BJ (cell line): ENCODE results near the gene MBTPS1. TPM values are rescaled to one million over a fixed set of nuclear protein-coding genes. Genes with fewer than 3 reads are reported as not detected.

Source experiments
- CTCF ChIA-PET: fragments of 350-600 bp; formaldehyde crosslinking; extraction: SDS; loops from one replicate; lab custom pipeline; 2021; ENCODE audit warnings: antibody characterized with exemption, inconsistent platforms; lab: Yijun Ruan, JAX
- POLR2A ChIA-PET: fragments of 300-600 bp; sonication (Branson Sonifier 250); formaldehyde crosslinking; extraction: SDS; loops from one replicate; lab custom pipeline; 2021; ENCODE audit warnings: antibody characterized with exemption; lab: Charles Lee
- DNase-seq: peaks from one replicate; pipeline ENCODE4 v3.0.0-alpha.2; 2011; ENCODE audit warnings: low read depth
- H3K27me3 ChIP-seq: 2 replicates; pipeline ENCODE4 v1.6.0; 2011; ENCODE audit warnings: low read length; ENCODE audit not compliant: control insufficient read depth, insufficient read depth
- H3K36me3 ChIP-seq: 2 replicates; pipeline ENCODE4 v1.5.1; 2011; ENCODE audit warnings: low read length; ENCODE audit not compliant: control insufficient read depth, insufficient read depth
- H3K4me3 ChIP-seq: 2 replicates; pipeline ENCODE4 v1.5.1; 2011; ENCODE audit warnings: low read depth, mild to moderate bottlenecking, control low read depth, low read length
- polyA plus RNA-seq: library from polyadenylated mRNA; depleted of rRNA; stranded (reverse); fragments of >200 nt; gene quantifications from 2 replicates; pipeline ENCODE4 v1.2.3, GENCODE V29; 2011
- TF ChIP-seq, protein P1 (sequence below): IDR thresholded peaks from 2 replicates; pipeline ENCODE4 v1.5.1; 2011; ENCODE audit warnings: low read depth, mild to moderate bottlenecking, control low read depth, inconsistent platforms, low read length, moderate library complexity; ENCODE audit not compliant: insufficient read depth

MBTPS1 gene
- polyA plus RNA-seq, 1 experiment = 72.6 TPM

DNA sequence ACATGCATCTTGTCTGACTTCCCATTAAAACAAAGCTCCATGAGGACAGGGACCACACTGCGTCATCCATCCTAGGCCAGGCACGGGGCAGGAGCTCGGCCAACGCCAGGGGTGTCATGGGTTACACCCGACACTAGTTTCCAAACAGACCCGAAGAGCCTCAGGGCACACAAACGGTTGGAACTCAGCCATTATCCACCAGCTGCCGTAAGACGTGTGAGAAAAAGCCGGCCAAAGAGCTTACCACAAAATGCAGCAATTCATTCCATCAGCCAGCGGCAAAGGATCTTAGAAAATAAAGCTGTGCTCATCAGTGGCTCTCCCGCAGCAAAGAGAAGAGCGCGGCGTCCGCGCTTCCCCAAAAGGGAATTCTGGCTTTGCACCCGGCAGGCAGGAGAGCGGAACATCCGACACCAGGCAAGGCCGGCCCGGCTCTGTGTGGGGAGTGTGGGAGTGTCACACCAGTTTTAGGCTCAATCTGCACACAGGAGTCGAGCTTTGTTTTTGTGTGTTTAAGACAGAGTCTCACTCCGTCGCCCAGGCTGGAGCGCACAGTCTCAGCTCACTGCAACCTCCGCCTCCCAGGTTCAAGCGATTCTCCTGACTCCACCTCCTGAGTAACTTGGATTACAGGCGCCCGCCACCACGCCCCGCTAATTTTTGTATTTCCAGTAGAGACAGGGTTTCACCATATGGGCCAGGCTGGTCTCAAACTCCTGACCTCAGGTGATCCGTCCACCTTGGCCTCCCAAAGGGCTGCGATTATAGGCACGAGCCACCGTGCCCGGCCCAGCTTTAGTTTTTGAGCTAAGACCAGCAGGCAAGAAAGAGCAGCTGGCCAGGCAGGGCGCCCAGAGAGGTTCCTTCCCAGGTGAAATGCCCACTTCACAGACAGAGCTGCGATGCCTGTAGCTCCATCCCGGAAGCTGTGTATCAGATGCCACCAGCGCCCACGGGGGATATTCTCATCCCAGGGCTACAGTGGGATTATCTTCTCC lies 75.6 kb downstream of the MBTPS1 start:
- POLR2A ChIA-PET = no interaction called here
- peaks cover 35% of the 10 kb centered on the region for H3K27me3 ChIP-seq
- TF ChIP-seq, protein P1, sequence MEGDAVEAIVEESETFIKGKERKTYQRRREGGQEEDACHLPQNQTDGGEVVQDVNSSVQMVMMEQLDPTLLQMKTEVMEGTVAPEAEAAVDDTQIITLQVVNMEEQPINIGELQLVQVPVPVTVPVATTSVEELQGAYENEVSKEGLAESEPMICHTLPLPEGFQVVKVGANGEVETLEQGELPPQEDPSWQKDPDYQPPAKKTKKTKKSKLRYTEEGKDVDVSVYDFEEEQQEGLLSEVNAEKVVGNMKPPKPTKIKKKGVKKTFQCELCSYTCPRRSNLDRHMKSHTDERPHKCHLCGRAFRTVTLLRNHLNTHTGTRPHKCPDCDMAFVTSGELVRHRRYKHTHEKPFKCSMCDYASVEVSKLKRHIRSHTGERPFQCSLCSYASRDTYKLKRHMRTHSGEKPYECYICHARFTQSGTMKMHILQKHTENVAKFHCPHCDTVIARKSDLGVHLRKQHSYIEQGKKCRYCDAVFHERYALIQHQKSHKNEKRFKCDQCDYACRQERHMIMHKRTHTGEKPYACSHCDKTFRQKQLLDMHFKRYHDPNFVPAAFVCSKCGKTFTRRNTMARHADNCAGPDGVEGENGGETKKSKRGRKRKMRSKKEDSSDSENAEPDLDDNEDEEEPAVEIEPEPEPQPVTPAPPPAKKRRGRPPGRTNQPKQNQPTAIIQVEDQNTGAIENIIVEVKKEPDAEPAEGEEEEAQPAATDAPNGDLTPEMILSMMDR = no peak
- CTCF ChIA-PET = interaction anchor here (1.4 to 6.6 kb wide), 6 partner anchors 14 to 88 kb away, joined by 4 to 34 read pairs (median 6); partner anchors contain the start of gene OSGIN1
- no peak overlapping the region for H3K4me3 ChIP-seq
- no peaks in the 10 kb centered on the region for H3K36me3 ChIP-seq
- DNase-seq = peak; percentile 45

DNA sequence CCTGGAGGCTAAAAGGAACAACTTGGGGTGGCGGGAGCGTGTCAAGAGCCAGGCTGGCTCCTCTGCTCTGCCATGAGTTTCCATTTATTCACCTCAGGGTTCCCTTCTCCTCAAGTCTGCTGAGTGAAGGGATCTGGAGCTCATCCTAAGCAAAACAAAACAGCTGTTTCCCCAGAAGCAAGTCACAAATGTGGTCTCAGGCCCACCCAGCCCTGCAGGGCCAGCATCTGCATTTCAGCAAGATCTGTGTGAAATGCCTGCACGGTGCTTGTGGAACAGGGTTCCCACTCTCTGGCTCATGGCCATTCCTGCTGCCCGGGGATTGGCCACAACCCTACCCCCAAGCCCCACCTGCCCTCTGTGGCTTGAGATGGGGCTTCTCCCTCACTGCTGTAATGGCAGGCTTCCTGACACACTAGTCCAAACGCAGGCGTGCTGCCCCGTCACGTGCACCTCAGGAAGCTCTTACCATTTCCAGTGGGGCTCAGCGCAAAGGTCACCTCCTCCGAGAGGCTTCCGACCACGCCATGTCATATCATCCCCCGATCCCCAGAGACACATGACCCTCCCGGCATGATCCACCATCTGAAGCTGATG lies 76.4 kb downstream of the MBTPS1 start:
- CTCF ChIA-PET = interaction anchor here (1.4 to 6.6 kb wide), 7 partner anchors 15 to 87 kb away, joined by 3 to 34 read pairs (median 6); partner anchors contain the start of gene OSGIN1
- POLR2A ChIA-PET = no interaction called here
- peaks cover 35% of the 10 kb centered on the region for H3K27me3 ChIP-seq
- H3K4me3 ChIP-seq = no peak overlapping the region
- DNase-seq = no peak
- H3K36me3 ChIP-seq = no peaks in the 10 kb centered on the region
- TF ChIP-seq, protein P1 = no peak

DNA sequence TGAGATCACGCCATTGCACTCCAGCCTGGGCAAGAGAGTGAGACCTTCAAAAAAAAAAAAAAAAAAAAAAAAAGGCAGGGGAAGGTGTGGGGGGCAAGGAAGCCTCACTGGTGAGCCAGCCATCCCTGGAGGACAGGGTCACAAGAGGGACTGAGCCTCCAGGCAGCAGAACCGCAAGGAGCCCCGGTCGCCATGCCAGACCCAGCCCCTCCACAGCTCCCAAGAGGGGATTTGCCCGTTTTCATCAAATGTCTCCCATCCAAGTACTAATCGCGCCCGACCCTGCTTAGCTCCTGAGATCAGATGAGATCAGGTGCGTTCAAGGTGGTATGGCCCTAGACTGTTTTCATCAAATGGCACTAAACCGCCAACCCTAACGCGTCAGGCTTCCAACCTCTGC lies 77.0 kb downstream of the MBTPS1 start:
- CTCF ChIA-PET = interaction anchor here (1.5 to 6.6 kb wide), 3 partner anchors 18 to 83 kb away, joined by 3 to 34 read pairs (median 10); no protein-coding TSS in a partner anchor
- DNase-seq = no peak
- TF ChIP-seq, protein P1 = no peak
- POLR2A ChIA-PET = no interaction called here
- no peaks in the 10 kb centered on the region for H3K36me3 ChIP-seq
- H3K4me3 ChIP-seq = no peak overlapping the region
- H3K27me3 ChIP-seq = peaks cover 35% of the 10 kb centered on the region

DNA sequence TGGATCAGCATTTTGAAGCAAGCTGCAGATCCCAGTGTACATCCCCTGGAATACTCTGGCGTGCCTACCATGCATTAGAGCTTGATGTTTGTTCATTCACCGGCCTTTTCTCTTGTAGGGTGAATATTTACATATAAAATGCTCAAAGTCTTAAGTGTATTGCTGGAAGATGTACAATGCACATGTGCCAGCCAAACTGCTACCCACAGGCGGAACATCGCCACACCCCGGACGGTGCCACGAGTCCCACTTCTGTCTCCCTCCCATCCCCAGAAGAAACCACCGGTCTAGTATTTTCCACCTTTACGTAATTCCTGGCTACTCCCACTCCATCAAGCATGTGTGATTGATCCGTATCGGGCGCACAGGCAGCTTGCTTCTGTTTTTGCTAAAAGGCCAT lies 78.3 kb downstream of the MBTPS1 start:
- TF ChIP-seq, protein P1 = no peak
- CTCF ChIA-PET = interaction anchor here (6.6 kb wide), 1 partner anchor 81 kb away, joined by 34 read pairs; no protein-coding TSS in a partner anchor
- Histone ChIP-seq H3K27me3 (peaks cover 38% of the 10 kb centered on the region), H3K4me3 (no peak overlapping the region), H3K36me3 (no peaks in the 10 kb centered on the region)
- DNase-seq = no peak
- POLR2A ChIA-PET = no interaction called here

DNA sequence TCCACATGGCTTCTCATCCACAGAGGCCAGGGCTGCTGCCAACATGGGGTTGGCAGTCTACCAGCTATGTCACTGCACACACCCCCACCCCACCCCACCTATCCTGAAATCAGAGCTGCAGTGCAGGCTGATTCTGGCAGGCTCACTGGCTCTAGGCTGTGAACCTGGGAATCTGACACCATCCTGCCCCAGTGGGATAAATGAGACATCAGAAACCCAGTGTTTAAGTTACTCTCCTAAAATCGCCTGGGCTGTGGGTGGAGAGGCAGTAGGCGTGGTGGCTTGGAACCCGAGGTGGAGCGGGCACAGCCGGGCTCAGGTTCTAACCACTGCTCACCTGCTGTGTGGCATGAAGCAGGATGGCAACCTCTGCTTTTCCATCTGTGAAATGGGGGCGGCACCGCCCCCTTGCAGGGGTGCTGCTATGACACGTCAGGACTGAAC lies 79.7 kb downstream of the MBTPS1 start:
- ChIA-PET POLR2A (no interaction called here), CTCF (interaction anchor here (0.7 kb wide), 1 partner anchor 80 kb away, joined by 3 read pairs; no protein-coding TSS in a partner anchor)
- DNase-seq = no peak
- Histone ChIP-seq H3K4me3 (no peak overlapping the region), H3K27me3 (peaks cover 30% of the 10 kb centered on the region), H3K36me3 (no peaks in the 10 kb centered on the region)
- TF ChIP-seq, protein P1 = no peak
